Smooth muscle cell (in vitro differentiated cells): Measurements from ENCODE around the gene C21orf58. TPM values are rescaled to one million over a fixed set of nuclear protein-coding genes. Genes with fewer than 3 reads are reported as not detected.

Source experiments
- DNase-seq: peaks from one replicate; lab custom pipeline; 2025; ENCODE audit not compliant: unreplicated experiment; lab: John Stamatoyannopoulos, UW
- H2AFZ ChIP-seq: fragments of 200-600 bp; sonication (generic); 2 replicates; pipeline ENCODE4 v1.6.0; 2016; ENCODE audit warnings: antibody characterized with exemption, low read depth, mild to moderate bottlenecking
- H3F3A ChIP-seq: fragments of 200-600 bp; sonication (generic); 2 replicates; pipeline ENCODE4 v1.6.0; 2017; ENCODE audit warnings: antibody characterized with exemption, low read depth
- H3K27ac ChIP-seq: fragments of 200-600 bp; sonication (generic); 2 replicates; pipeline ENCODE4 v1.5.1; 2016; ENCODE audit warnings: low read depth, mild to moderate bottlenecking
- H3K27me3 ChIP-seq: fragments of 200-600 bp; sonication (generic); 2 replicates; pipeline ENCODE4 v1.6.1; 2016; ENCODE audit warnings: low read depth, mild to moderate bottlenecking
- H3K36me3 ChIP-seq: fragments of 200-600 bp; sonication (generic); 2 replicates; pipeline ENCODE4 v1.5.1; 2016; ENCODE audit warnings: low read depth
- H3K4me1 ChIP-seq: fragments of 200-600 bp; sonication (generic); 2 replicates; pipeline ENCODE4 v1.5.1; 2016; ENCODE audit warnings: low read depth
- H3K4me2 ChIP-seq: fragments of 200-600 bp; sonication (generic); 2 replicates; pipeline ENCODE4 v1.6.0; 2016; ENCODE audit warnings: mild to moderate bottlenecking
- H3K4me3 ChIP-seq: fragments of 200-600 bp; sonication (generic); 2 replicates; pipeline ENCODE4 v1.5.1; 2016; ENCODE audit warnings: mild to moderate bottlenecking
- H3K79me2 ChIP-seq: fragments of 200-600 bp; sonication (generic); 2 replicates; pipeline ENCODE4 v1.6.0; 2016; ENCODE audit warnings: low read depth, mild to moderate bottlenecking
- H3K9ac ChIP-seq: fragments of 200-600 bp; sonication (generic); 2 replicates; pipeline ENCODE4 v1.6.0; 2016; ENCODE audit warnings: low read depth
- H3K9me3 ChIP-seq: fragments of 200-600 bp; sonication (generic); replicated peaks from 2 replicates; pipeline ENCODE4 v1.5.1; 2016; ENCODE audit warnings: low read depth
- H4K20me1 ChIP-seq: fragments of 200-600 bp; sonication (generic); 2 replicates; pipeline ENCODE4 v1.6.0; 2016; ENCODE audit warnings: low read depth
- CTCF ChIP-seq: fragments of 200-600 bp; sonication (generic); IDR thresholded peaks from 2 replicates; pipeline ENCODE4 v1.5.1; 2017; ENCODE audit warnings: borderline replicate concordance, mild to moderate bottlenecking, antibody characterized with exemption; ENCODE audit not compliant: insufficient read depth, poor library complexity, severe bottlenecking
- WGBS: methylation state at CpG from one replicate; pipeline ENCODE4 v1.1.7; 2016; ENCODE audit warnings: low lambda C conversion rate; 5-methylcytosine and 5-hydroxymethylcytosine counted together
- polyA plus RNA-seq: library from polyadenylated mRNA; unstranded; fragments of >200 nt; fragmentation: Nextera tagmentation; extraction: Ambion mirVana; gene quantifications from 2 replicates; pipeline ENCODE4 v1.2.1, GENCODE V29; 2016
- total RNA-seq: library from RNA; depleted of rRNA; stranded (reverse); fragments of >200 nt; gene quantifications from 2 replicates; pipeline ENCODE4 v1.2.3, GENCODE V29; 2014

The C21orf58 gene
- total and polyA plus RNA-seq, 2 experiments from 2014 or later: 3.9 to 4.5 TPM

- peak within 1 kb of the TSS; percentile 80 for H3K4me3 ChIP-seq
- H3K4me2 ChIP-seq: peak within 1 kb of the TSS; percentile 93
- H2AFZ ChIP-seq: peak within 1 kb of the TSS; percentile 96
- H3K79me2 ChIP-seq: peaks cover 45% of the 10 kb centered on the region
- peak; percentile 75 for DNase-seq
- H3K36me3 ChIP-seq: no peaks in the 10 kb centered on the region
- H3K27me3 ChIP-seq: no peaks in the 10 kb centered on the region
- TF ChIP-seq CTCF: peak; percentile 28
- peaks cover 28% of the 10 kb centered on the region for H3K4me1 ChIP-seq
- peaks cover 20% of the 10 kb centered on the region for H4K20me1 ChIP-seq
- no peaks in the 10 kb centered on the region for H3K9me3 ChIP-seq
- peak within 1 kb of the TSS; percentile 92 for H3K27ac ChIP-seq
- under 1% methylated on average over 88 of the region's 105 CpGs for WGBS
- H3F3A ChIP-seq: peaks cover 22% of the 10 kb centered on the region
- peak within 1 kb of the TSS; percentile 93 for H3K9ac ChIP-seq
Measured at GRCh38 chr21:46285761-46286647, 37.7 kb downstream of the C21orf58 start, which contains the start of gene YBEY. Gene YBEY, plus strand, starts transcription at chr21:46286342. Its CDS starts 572 bp downstream, at chr21:46286914.

- no peak for TF ChIP-seq CTCF
Measured at GRCh38 chr21:46285206-46285661, 38.4 kb downstream of the C21orf58 start, which contains the start of gene MCM3AP. Gene MCM3AP, minus strand, starts transcription at chr21:46285611. Its CDS starts 325 bp downstream, at chr21:46285286.

GRCh38 chr21:46284733-46285132 lies 38.9 kb downstream of the C21orf58 start:
- H3K79me2 ChIP-seq: peaks cover 51% of the 10 kb centered on the region

More at GRCh38 chr21:46285206-46285661, 38.4 kb downstream of the C21orf58 start, which contains the start of gene MCM3AP:
- H3K9me3 ChIP-seq: no peaks in the 10 kb centered on the region
- no peak for DNase-seq
- WGBS: 42% methylated on average over 6 of the region's 6 CpGs
- H3K4me3 ChIP-seq: peak within 1 kb of the TSS; percentile 80
- peaks cover 28% of the 10 kb centered on the region for H3K4me1 ChIP-seq
- peak within 1 kb of the TSS; percentile 93 for H3K9ac ChIP-seq
- peak within 1 kb of the TSS; percentile 93 for H3K4me2 ChIP-seq
- H3K36me3 ChIP-seq: no peaks in the 10 kb centered on the region
- peaks cover 26% of the 10 kb centered on the region for H4K20me1 ChIP-seq
- peak within 1 kb of the TSS; percentile 96 for H2AFZ ChIP-seq
- H3K27ac ChIP-seq: peak within 1 kb of the TSS; percentile 92
- H3K27me3 ChIP-seq: no peaks in the 10 kb centered on the region
- H3K79me2 ChIP-seq: peaks cover 51% of the 10 kb centered on the region
- H3F3A ChIP-seq: peaks cover 22% of the 10 kb centered on the region

More at GRCh38 chr21:46284733-46285132, 38.9 kb downstream of the C21orf58 start:
- WGBS: 87% methylated on average over 1 of the region's 1 CpG
- Histone ChIP-seq H3K27me3 (no peaks in the 10 kb centered on the region), H3K4me1 (peaks cover 28% of the 10 kb centered on the region), H4K20me1 (peaks cover 31% of the 10 kb centered on the region), H3K9ac (no peak overlapping the region), H3K36me3 (no peaks in the 10 kb centered on the region), H3K27ac (peak overlapping the region; percentile 92), H3K4me3 (peak overlapping the region; percentile 80), H3K9me3 (no peaks in the 10 kb centered on the region), H3F3A (peaks cover 22% of the 10 kb centered on the region), H2AFZ (no peak overlapping the region), H3K4me2 (peak overlapping the region; percentile 93)
- DNase-seq: no peak
- no peak for TF ChIP-seq CTCF
